ENCODE results near the gene LBX2. TPM values are rescaled to one million over a fixed set of nuclear protein-coding genes. Genes with fewer than 3 reads are reported as not detected.
A peak's percentile ranks its signal among the peaks of the same experiment; 100 is the strongest.

The LBX2 gene
- total and polyA plus RNA-seq, 10 of the 15 experiments (the other 5 are each of a cell fraction or from before 2014, with no cell fraction given): 0.08 to 4.0 (median 0.27) TPM

DNA sequence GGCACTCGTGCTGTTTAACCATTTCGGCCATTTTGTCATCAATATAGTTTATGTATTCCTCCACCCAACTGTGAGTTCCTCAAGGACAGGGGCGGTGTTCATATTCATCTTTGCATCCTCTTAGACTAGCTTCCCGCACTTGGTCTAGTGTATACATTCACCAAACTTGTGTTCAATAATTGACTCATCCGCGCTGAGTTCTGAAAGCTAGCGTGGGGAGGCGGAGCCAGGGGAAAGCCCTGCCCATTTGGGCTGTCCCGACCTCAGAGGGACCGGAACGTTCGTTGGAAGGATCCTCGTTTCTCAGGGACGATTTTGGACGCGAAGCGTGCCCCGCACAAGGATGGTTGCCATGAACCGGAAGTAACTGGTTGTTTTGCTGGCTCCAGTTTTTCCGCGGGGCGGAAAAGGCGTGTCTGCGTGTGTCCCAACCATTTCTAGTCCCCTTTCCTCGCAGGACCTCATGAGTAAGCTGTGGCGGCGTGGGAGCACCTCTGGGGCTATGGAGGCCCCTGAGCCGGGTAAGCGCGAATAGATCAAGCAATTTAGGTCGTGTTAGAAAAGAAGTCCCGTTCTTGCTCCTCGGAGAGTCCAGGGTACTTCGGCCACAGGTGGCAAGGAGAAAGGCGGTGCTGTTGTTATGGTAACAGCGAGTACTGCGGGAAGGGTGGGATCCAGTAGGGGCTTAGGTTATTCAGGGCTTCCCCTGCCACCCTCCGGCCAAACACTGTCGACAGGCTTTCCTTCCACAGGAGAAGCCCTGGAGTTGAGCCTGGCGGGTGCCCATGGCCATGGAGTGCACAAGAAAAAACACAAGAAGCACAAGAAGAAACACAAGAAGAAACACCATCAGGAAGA, 44.5 kb downstream of the LBX2 start, which contains the start of gene INO80B (continued):
- TF ChIP-seq, protein P1, sequence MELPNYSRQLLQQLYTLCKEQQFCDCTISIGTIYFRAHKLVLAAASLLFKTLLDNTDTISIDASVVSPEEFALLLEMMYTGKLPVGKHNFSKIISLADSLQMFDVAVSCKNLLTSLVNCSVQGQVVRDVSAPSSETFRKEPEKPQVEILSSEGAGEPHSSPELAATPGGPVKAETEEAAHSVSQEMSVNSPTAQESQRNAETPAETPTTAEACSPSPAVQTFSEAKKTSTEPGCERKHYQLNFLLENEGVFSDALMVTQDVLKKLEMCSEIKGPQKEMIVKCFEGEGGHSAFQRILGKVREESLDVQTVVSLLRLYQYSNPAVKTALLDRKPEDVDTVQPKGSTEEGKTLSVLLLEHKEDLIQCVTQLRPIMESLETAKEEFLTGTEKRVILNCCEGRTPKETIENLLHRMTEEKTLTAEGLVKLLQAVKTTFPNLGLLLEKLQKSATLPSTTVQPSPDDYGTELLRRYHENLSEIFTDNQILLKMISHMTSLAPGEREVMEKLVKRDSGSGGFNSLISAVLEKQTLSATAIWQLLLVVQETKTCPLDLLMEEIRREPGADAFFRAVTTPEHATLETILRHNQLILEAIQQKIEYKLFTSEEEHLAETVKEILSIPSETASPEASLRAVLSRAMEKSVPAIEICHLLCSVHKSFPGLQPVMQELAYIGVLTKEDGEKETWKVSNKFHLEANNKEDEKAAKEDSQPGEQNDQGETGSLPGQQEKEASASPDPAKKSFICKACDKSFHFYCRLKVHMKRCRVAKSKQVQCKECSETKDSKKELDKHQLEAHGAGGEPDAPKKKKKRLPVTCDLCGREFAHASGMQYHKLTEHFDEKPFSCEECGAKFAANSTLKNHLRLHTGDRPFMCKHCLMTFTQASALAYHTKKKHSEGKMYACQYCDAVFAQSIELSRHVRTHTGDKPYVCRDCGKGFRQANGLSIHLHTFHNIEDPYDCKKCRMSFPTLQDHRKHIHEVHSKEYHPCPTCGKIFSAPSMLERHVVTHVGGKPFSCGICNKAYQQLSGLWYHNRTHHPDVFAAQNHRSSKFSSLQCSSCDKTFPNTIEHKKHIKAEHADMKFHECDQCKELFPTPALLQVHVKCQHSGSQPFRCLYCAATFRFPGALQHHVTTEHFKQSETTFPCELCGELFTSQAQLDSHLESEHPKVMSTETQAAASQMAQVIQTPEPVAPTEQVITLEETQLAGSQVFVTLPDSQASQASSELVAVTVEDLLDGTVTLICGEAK (IDR thresholded peaks at IDR 0.05; ENCODE audit: borderline replicate concordance): peak; percentile 100
- no peak; a peak in 1 of 3 replicates for TF ChIP-seq EGR1 (IDR thresholded peaks at IDR 0.05; ENCODE audit: borderline replicate concordance in 1 of 2, low read depth in 2 of 2, low read length in 2 of 2)
- no peak for TF ChIP-seq NFXL1 (IDR thresholded peaks at IDR 0.05; ENCODE audit: borderline replicate concordance)
- TF ChIP-seq SMC3 (IDR thresholded peaks at IDR 0.05; ENCODE audit: borderline replicate concordance, low read length): no peak
- no peak for TF ChIP-seq NFYB (IDR thresholded peaks at IDR 0.05; ENCODE audit: insufficient read depth, low read depth, low read length)
- TF ChIP-seq, protein P2, sequence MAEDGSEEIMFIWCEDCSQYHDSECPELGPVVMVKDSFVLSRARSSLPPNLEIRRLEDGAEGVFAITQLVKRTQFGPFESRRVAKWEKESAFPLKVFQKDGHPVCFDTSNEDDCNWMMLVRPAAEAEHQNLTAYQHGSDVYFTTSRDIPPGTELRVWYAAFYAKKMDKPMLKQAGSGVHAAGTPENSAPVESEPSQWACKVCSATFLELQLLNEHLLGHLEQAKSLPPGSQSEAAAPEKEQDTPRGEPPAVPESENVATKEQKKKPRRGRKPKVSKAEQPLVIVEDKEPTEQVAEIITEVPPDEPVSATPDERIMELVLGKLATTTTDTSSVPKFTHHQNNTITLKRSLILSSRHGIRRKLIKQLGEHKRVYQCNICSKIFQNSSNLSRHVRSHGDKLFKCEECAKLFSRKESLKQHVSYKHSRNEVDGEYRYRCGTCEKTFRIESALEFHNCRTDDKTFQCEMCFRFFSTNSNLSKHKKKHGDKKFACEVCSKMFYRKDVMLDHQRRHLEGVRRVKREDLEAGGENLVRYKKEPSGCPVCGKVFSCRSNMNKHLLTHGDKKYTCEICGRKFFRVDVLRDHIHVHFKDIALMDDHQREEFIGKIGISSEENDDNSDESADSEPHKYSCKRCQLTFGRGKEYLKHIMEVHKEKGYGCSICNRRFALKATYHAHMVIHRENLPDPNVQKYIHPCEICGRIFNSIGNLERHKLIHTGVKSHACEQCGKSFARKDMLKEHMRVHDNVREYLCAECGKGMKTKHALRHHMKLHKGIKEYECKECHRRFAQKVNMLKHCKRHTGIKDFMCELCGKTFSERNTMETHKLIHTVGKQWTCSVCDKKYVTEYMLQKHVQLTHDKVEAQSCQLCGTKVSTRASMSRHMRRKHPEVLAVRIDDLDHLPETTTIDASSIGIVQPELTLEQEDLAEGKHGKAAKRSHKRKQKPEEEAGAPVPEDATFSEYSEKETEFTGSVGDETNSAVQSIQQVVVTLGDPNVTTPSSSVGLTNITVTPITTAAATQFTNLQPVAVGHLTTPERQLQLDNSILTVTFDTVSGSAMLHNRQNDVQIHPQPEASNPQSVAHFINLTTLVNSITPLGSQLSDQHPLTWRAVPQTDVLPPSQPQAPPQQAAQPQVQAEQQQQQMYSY (CRISPR knock-in tag; IDR thresholded peaks at IDR 0.05): no peak
- TF ChIP-seq, protein P3, sequence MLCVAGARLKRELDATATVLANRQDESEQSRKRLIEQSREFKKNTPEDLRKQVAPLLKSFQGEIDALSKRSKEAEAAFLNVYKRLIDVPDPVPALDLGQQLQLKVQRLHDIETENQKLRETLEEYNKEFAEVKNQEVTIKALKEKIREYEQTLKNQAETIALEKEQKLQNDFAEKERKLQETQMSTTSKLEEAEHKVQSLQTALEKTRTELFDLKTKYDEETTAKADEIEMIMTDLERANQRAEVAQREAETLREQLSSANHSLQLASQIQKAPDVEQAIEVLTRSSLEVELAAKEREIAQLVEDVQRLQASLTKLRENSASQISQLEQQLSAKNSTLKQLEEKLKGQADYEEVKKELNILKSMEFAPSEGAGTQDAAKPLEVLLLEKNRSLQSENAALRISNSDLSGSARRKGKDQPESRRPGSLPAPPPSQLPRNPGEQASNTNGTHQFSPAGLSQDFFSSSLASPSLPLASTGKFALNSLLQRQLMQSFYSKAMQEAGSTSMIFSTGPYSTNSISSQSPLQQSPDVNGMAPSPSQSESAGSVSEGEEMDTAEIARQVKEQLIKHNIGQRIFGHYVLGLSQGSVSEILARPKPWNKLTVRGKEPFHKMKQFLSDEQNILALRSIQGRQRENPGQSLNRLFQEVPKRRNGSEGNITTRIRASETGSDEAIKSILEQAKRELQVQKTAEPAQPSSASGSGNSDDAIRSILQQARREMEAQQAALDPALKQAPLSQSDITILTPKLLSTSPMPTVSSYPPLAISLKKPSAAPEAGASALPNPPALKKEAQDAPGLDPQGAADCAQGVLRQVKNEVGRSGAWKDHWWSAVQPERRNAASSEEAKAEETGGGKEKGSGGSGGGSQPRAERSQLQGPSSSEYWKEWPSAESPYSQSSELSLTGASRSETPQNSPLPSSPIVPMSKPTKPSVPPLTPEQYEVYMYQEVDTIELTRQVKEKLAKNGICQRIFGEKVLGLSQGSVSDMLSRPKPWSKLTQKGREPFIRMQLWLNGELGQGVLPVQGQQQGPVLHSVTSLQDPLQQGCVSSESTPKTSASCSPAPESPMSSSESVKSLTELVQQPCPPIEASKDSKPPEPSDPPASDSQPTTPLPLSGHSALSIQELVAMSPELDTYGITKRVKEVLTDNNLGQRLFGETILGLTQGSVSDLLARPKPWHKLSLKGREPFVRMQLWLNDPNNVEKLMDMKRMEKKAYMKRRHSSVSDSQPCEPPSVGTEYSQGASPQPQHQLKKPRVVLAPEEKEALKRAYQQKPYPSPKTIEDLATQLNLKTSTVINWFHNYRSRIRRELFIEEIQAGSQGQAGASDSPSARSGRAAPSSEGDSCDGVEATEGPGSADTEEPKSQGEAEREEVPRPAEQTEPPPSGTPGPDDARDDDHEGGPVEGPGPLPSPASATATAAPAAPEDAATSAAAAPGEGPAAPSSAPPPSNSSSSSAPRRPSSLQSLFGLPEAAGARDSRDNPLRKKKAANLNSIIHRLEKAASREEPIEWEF (IDR thresholded peaks at IDR 0.05; ENCODE audit: insufficient replicate concordance, low read depth, low read length): no peak
- 0 out of 2 replicates have a peak, but pooled peaks have one; percentile 10 for TF ChIP-seq ZBTB33 (IDR thresholded peaks at IDR 0.05)
- peak; percentile 49; the same call in 1 of the 2 replicates for TF ChIP-seq FOXM1 (IDR thresholded peaks at IDR 0.05; ENCODE audit: low read depth, low read length)
- no peak for TF ChIP-seq NFYA (IDR thresholded peaks at IDR 0.05; ENCODE audit: borderline replicate concordance, low read depth, low read length)
- no peak for TF ChIP-seq MTA3 (IDR thresholded peaks at IDR 0.05; ENCODE audit: borderline replicate concordance, low read length)
- TF ChIP-seq HDAC2 (IDR thresholded peaks at IDR 0.05): no peak
